Glomerular visceral epithelial cell (primary cell): ENCODE results near the gene DACT1.
"Not testable (repeated sequence)": the region's sequence is repeated elsewhere in the genome, so short reads cannot be mapped to it uniquely, and the experiment has no call there.

Experiments
- DNase-seq: peaks from one replicate; pipeline ENCODE4 v3.0.0-alpha.2; 2016; ENCODE audit errors: extremely low spot score

DACT1 gene, protein sequence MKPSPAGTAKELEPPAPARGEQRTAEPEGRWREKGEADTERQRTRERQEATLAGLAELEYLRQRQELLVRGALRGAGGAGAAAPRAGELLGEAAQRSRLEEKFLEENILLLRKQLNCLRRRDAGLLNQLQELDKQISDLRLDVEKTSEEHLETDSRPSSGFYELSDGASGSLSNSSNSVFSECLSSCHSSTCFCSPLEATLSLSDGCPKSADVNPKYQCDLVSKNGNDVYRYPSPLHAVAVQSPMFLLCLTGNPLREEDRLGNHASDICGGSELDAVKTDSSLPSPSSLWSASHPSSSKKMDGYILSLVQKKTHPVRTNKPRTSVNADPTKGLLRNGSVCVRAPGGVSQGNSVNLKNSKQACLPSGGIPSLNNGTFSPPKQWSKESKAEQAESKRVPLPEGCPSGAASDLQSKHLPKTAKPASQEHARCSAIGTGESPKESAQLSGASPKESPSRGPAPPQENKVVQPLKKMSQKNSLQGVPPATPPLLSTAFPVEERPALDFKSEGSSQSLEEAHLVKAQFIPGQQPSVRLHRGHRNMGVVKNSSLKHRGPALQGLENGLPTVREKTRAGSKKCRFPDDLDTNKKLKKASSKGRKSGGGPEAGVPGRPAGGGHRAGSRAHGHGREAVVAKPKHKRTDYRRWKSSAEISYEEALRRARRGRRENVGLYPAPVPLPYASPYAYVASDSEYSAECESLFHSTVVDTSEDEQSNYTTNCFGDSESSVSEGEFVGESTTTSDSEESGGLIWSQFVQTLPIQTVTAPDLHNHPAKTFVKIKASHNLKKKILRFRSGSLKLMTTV

DNA sequence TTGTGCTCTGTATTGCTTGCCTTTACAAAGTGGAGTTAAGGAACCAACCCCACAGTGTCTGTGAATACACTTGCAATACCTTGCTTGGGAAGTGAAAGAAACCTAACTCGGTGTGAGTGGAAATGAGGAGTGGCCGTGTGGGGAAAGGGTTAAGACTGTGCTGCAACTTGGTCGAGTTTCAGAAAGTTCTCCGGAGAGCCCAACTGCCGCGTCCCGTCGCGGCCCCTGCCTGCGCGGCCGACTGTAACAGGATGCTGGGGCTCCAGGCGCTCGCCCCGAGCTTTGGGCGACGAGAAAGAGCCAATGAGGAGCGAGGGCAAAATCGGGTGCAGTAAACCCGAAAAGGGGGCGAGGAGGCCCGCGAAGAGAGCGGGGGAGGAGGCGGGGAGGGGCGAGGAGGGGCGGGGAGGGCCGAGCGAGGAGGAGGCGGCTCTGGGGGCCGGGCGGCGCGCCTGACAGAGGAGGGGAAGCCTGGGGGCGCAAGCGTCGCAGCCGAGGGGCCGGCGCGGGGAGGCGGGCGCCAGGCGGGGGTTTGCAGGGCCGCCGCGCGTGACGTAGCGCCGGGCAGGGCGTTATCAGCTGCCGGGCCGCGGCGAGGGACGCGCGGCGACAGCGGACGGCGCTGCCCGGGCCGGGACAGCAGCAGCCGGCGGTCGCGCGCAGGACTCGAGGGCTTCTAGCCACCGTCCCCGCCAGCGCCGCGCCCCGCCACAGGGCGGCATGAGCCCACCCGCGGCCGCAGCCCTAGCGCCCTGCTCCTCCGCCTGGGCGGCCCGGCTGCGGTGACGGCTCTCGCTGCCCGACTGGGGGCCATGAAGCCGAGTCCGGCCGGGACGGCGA, at the start of gene DACT1:
Gene DACT1 (plus strand): TSS at position 572 of the 840 bp plus-strand sequence. CDS start 241 bp downstream, at position 813.
- DNase-seq, result peak; percentile 65

DNA sequence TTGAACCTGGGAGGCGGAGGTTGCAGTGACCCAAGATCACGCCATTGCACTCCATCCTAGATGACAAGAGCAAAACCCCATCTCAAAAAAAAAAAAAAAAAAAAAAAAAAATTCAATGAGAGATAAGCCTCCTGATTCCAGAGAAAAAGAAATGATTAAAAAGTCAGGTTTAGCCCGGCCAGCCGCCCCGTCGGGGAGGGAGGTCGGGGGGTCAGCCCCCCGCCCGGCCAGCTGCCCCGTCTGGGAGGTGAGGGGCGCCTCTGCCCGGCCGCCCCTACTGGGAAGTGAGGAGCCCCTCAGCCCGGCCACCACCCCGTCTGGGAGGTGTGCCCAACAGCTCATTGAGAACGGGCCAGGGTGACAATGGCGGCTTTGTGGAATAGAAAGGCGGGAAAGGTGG, 49.4 kb upstream of the DACT1 start:
- DNase-seq, result not testable (repeated sequence)

DNA sequence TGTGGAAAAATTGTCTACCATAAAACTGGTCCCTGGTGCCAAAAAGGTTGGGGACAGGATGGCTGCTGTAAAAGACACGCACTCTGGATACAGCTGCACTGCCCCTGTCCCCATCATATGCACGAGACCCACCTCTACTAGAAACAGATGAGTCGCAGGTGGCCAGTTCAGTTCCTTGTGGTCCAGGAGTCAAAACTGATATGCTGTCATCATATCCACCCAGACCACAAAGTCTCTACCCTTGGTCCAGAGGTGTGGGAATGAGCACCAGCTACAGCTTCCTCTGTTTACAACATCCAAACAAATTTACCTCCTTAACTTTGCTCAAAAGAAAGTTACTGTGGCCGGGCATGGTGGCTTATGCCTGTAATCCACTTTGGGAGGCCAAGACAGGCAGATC, 43.8 kb upstream of the DACT1 start:
- no peak for DNase-seq

DNA sequence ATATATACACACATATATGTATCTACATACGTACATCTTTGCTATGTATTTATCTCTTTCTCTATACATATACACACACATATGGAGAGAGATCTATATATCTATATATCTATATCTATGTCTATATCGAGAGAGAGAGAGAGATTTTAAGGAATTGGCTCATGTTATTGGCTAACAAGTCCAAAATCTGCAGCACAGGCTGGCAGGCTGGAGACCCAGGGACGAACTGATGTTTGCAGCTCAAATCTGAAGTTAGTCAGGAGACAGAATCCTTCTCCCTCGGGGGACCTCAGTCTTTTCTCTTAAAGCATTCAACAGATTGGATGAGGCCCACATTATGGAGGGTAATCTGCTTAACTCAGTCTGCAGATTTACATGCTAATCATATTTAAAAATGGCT, 40.7 kb upstream of the DACT1 start:
- DNase-seq, result no peak

DNA sequence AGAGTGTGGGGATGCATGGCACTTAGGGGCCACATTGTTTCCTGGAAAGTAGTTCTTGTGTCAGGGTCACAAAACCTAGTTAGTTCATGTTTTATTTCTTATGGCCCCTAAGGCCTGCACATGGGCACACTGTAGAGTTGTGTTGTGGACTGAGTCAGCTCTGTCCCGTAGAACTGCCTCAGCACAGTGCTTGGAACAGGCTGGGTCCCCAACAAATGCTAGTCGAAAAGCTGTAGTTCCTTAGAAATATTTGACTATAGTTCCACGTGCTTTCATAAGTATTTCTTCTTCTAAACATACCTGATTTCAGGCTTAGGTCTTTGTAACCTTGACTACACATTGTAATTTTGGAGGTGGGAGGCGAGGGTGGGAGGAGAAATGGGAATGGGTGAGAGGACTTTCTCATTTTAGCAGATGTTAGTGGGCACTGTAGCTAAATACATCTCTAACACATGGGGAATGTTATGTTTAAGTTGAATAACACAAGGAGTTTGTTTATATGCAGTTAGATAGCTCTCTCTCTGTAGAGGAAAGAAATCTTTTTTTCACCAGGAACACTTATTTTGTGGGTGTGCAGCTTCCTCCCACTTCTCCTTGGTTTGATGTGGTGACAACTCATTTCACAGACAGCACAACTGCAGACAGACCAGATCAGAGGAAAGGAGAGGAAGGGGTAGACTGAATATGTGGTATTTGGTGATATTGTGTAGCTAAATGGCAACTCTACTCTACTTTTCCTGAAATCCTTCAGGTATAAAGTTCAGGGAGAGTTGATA, 39.5 kb upstream of the DACT1 start:
- DNase-seq, result no peak

DNA sequence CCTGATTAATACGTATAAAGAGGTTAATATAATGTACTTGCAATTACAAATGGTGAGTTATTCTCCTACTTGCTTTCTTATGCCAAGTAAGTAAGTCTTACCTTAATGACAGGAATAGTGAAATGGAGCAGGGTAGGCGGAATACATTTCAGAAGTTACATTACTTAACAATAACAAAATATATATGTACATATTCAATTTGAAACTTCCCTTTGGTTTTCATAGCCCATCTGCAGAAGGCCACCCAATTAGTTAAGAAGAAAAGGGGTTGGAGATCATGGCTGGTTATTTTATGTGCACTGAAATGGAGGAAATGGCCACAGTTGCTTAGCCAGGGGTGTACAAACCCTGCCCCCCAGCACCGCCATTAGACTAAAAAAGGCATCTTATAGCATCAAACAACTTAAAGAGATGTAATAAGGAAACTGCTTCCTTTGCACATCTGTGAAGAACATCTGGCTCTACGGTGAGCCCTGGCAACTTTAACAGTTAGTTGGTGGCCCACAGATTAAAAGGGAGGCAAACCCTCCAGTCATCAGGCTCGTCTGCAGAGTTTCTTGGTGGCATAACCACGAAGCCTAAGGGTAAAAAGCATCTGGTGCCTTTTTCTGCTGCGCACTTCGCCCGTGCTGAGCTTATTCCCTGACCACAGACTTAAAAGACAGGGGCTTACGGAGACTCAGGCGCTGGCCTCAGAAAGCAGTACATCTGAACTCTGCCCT, 38.8 kb upstream of the DACT1 start:
- DNase-seq, result no peak

DNA sequence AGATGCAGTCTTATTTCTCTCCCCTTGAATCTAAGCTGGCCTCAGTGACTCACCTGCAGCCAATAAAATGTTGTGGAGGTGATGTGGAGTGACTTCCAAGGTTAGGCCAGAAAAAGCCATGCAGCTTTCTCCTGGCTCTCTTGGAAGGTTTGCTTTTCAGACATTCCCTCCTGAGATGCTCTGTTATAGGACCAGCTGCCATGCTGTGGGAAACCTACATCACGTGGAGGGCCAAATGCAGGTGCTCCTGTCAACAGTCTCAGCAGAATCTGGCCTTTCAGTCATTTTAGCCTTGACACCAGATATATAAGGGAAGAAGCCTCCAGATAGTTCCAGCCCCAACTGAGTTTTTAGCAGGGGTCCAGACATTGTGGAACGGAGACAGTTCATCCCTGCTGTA, 38.1 kb upstream of the DACT1 start:
- DNase-seq, result no peak

DNA sequence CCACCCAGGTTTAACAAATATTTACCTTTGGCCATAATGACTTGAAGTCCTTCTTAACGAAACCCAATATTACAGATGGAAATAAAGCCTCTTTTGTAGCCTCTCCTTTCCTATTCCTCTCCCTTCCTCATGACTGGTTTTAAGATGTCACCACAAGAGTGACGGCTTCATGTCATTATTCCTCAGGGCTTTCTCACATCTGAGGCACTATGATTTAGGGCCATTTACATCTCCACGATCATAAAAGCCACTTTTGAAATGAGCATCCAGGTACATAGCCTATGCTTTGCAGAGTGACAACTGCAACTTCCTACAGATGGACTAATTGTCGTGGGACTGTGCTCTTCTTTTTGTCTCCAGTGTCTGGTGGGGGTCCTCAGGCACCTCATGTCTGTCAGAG, 32.3 kb upstream of the DACT1 start:
- no peak for DNase-seq

DNA sequence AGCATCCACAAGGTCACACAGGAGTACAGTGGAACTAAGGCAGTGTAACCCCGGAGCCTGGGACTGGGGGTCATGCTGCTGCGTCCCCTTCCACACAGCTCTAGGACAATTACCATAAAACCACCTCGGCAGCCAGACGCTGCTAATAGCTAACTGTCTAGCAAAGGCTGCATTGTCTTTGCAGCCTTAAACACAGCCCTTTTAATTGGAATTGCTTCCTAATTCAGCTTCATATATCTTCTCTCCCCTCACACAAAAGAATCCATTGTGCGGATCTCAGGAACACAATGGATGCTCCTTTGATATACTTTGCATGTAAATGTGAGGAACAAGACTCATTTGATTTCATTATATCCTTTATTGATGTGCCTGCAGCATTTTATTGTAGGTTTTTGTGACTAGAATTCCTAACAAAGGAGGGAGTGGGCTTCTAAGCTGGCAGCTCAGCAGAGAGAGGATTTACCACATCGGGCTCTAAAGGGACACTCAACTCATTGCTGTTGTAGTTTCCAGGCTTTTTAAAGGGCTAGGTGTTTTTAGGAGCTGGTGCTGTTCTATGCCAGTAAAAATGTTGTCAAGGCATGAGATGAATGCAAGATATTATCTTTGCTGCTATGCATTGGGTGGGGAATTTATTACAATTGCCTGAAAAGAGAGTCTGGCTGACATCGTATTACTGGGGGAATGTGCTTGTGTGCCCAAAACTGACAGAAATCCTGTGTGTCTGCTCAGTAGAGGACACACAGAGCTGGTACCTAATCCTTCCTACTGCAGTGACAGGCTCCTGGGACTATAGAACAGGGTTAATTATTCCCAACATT, 30.4 kb upstream of the DACT1 start:
- no peak for DNase-seq

DNA sequence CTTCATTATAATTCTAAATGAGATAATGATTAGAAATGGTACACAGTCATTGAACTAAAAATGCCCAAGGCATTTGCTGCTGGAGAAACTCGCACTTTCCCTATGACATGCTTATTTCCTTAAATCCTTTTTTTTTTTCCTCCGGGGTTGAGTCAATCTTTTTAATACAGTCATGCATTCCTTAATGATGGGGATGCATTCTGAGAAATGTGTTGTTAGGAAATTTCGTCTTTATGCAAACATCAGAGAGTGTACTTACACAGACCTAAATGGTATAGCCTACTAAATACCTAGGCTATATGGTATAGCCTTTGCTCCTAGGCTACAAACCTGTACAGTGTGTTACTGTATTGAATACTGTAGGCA, 29.8 kb upstream of the DACT1 start:
- no peak for DNase-seq

DNA sequence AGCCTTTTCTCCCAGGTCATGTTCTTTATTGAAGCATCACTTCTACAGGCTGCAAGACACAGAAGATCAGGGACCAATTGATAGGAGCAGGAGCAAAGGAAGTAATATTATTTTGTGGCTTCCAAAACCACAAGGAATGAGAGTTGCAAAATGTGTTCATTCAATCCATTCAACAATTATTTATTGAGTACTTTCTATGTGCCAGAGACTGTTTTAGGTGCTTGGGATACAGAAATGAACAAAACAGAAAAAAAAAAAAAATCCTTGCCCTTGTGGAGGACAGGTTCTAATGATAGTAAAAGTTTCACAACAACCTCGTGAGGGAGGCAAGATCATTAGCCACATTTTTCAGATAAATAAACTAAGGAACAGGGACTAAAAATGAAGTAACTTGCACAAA, 20.1 kb upstream of the DACT1 start:
- DNase-seq, result no peak

DNA sequence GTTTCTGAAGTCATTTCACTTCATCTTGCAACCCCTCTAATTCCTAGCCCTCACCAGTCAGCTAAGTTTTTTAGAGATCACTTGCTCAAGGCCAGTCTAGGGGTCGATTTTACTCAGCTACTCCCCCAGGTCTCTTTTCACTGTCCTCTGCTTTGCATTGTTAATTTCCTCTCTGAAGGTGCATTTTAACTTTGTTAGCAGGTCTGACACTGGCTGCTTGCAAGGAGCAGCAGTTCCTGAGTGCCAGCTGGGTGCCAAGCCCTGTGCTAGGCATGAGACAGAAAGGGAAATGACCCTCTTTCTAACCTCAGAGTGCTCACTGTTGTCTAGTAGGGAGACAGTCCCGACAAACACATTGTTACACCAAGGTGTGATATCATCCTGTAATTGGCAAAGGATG, 17.8 kb upstream of the DACT1 start:
- no peak for DNase-seq

DNA sequence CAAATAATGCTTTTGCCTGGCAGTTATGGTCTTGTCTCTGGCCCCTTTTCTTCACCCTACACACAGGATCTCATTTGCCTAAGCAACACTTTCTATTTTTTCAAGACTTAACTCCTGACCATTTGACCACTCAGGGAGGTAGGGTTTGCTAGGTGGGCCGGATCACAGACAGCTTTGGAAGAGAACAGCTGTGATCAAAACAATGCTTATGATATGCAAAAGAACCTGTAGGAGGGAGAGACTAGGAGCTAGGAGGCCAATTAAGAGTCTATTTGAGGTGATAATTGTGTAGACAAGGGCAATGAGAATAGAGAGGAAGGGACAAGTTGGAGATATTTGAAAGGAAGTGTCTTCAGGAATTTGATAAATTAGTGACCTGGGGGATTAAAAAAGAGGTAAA, 12.3 kb upstream of the DACT1 start:
- DNase-seq, result no peak

DNA sequence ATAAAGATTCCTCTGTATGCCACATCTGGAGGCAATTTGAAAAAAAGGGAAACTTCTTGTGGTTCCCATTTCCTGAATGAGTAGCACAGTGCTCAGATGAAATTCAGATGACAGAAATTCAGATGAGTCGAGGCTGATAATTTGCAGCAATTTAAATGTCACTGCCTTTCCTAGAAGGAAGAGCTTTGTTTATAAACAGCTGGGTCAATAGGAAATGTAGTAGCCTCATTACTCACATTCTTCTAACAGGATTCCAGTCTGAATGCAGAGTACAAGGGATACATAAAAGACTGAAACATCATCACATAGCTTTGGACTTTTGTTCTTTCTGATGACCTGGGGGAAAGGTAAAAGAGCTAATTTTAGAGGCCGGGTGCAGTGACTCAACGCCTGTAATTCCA, 11.3 kb upstream of the DACT1 start:
- DNase-seq, result no peak

DNA sequence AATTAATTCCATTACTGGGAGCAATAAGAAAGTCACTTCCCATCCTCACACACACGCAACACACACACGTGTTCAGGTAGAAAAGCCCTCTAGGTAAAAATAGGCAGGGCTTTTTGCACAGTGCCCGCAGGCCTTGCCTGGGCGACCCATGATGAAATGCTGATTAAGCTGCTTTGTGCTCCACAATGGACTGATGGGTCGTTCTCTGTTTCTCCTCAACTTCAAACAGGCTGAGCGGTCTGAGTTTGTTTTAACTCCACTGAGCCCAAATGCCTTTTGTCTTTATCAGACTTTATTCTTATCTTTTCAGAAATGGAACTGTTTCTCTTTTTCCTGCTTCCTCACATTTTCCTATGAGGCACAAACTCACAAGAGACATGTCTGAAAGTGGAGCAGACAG, 9.4 kb upstream of the DACT1 start:
- DNase-seq, result no peak

DNA sequence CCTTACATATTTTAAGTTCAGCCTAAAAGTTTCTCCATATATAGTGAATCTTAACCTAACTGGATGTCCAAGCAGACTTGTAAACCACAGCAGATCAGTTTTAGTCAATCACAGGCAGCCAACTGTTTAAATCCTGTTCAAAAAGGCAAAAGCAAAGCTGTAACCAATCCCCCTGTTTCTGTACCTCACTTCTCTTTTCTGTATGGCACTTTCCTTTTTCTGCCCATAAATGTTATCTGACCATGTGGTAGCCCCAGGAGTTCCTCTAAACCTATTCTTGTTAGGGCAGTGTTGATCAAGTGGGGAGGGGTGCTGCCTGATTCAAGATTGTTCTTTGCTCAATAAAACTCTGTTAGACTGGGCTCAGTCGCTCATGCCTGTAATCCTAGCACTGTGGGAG, 8.5 kb upstream of the DACT1 start:
- no peak for DNase-seq

DNA sequence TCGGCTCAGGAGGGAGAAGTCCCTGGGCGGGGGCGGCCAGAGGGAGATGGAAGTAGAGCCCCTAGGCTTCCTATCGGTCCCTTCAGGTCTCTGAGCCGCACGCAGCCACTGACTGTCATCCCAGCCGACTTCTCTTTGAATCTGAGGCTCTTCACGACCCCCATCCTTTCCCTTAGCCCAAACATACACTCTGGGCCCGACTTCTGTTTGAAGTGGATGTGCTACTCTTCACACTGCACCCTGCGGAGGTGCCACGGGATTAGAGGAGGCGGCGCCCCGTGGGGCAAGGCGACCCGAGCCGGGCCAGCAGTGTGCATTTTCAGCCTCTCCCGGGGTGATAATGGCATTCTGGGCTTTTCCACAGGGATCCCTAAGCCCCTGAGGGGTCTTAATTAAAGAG, 6.0 kb upstream of the DACT1 start:
- DNase-seq, result no peak

DNA sequence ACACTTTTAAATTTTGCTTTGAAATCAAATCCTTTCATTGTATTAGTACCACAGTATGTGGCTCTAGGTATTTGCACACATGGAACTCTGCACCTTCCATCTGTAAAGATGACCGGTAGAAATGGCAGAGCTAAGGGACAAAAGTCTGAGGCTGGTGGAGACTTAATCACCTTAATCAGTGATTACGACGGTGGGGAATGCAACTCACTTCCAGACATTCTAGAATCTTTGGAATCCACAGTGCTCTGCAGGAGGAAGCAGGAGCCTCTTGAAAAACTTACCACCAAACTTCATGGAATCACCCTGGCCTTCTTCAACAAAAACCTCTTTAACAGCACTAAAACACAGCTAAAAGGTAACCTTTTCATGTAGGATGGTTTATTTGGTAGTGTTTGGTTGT, 3.9 kb upstream of the DACT1 start:
- no peak for DNase-seq

DNA sequence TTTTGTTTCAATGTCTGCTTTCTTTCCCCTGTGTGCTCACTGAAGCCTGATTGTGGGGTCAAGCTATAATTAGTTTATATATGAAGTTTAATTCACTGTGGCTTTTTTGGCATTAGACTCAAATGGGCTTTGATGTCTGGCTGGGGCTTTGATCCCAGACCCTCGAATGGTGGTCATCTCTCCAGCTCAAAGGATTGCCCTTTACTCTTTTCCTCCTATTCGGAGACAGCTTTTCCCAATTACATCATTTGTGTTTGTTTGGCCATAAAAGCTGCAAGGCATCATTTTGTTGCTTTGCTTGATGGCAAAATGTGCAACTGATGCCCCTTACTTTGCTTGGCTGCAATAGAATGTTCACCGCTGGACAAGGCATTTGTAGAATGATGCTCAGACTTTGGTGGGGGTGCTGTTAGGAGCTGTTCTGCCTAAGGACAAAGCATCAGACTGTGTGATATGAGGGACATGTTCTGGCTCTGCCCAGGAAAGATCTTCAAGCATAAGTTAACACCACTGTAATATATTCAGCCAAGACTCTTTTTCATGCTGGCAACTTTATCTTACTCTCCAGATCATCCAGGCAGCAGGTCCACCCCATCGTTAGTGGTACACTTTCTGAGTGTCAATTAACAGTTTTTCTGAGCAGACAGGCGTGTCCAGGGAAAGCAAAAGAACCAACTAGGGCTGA, 3.2 kb upstream of the DACT1 start:
- DNase-seq, result no peak
